ENCODE results near the gene LGSN. TPM values are rescaled to one million over a fixed set of nuclear protein-coding genes. Genes with fewer than 3 reads are reported as not detected.

LGSN gene
- total and polyA plus RNA-seq, 10 of the 15 experiments (the other 5 are each of a cell fraction or from before 2014, with no cell fraction given), result not detected

GRCh38 chr6:63352544-63353285, 32.9 kb upstream of the LGSN start:
- peak; percentile 88 for DNase-seq (ENCODE audit: low read depth, low spot score)
- peak; percentile 94 for ATAC-seq
- TF ChIP-seq SMARCA5 (IDR thresholded peaks at IDR 0.05) (peak; percentile 78), ZBTB4 (CRISPR knock-in tag; IDR thresholded peaks at IDR 0.05) (no peak), REST (IDR thresholded peaks at IDR 0.05; ENCODE audit: low read depth, low read length) (no peak), MTA2 (IDR thresholded peaks at IDR 0.05; ENCODE audit: low read depth) (peak; percentile 97), ETV6 (conservative IDR thresholded peaks at IDR 0.05 in 1 of 2, IDR thresholded peaks at IDR 0.05 in 1 of 2; ENCODE audit: borderline replicate concordance in 1 of 2, low read depth in 1 of 2) (peak in 1 of 2 experiments; percentile 51; a peak in 1 of 4 replicates), JUND (IDR thresholded peaks at IDR 0.05; ENCODE audit: low read depth, low read length) (0 out of 2 replicates have a peak, but pooled peaks have one; percentile 17), TAF1 (IDR thresholded peaks at IDR 0.05; ENCODE audit: borderline replicate concordance, low read depth, low read length) (no peak), E4F1 (IDR thresholded peaks at IDR 0.05; ENCODE audit: borderline replicate concordance, partially characterized antibody) (no peak), POLR2AphosphoS5 (IDR thresholded peaks at IDR 0.05; ENCODE audit: low read length) (no peak), IKZF2 (IDR thresholded peaks at IDR 0.05) (peak; percentile 99 to 100), MEF2A (IDR thresholded peaks at IDR 0.05; ENCODE audit: insufficient read depth, low read depth, low read length) (0 out of 2 replicates have a peak, but pooled peaks have one; percentile 7), CHD4 (IDR thresholded peaks at IDR 0.05) (no peak)

More at GRCh38 chr6:63352544-63353285, 32.9 kb upstream of the LGSN start:
- intact Hi-C loops (cut with micrococcal nuclease; ENCODE audit: unreplicated experiment) (loop anchor here (1.0 to 2.0 kb wide), 8 partner anchors 32 to 450 kb away; no protein-coding TSS in a partner anchor), in situ Hi-C loops (cut with MboI) (loop anchor here (5.0 kb wide), 3 partner anchors 220 to 410 kb away; partner anchors contain the start of genes LOC128125822 and PTP4A1)
- ChIA-PET CTCF (interaction anchor here (0.5 to 7.2 kb wide), 89 partner anchors 10 to 1126 kb away, joined by 3 to 159 read pairs (median 6); partner anchors contain the start of gene PHF3), POLR2A (interaction anchor here (0.6 to 2.5 kb wide), 10 partner anchors 152 to 450 kb away, joined by 3 to 13 read pairs (median 4); partner anchors contain the start of gene PHF3), RAD21 (ENCODE audit: unreplicated experiment) (interaction anchor here (0.6 to 7.8 kb wide), 93 partner anchors 23 to 978 kb away, joined by 3 to 114 read pairs (median 5); partner anchors contain the start of gene PHF3), SMC1A (ENCODE audit: uncharacterized antibody, unreplicated experiment) (interaction anchor here (0.6 to 9.8 kb wide), 85 partner anchors 24 to 979 kb away, joined by 3 to 218 read pairs (median 5); partner anchors contain the start of gene PHF3)
- no TSS peak for BruUV-seq (replicated peaks)
- H2AFZ ChIP-seq (ENCODE audit: control insufficient read depth, low read depth, low read length), result peak overlapping the region; percentile 83
- peak overlapping the region; percentile 56 for H3K4me3 ChIP-seq
- peak overlapping the region; percentile 57 for H3K9ac ChIP-seq (ENCODE audit: control insufficient read depth, insufficient read depth, low read length)
- WGBS (ENCODE audit: insufficient coverage, insufficient replicate concordance, low lambda C conversion rate, missing lambda C conversion rate), result under 1% methylated on average over 7 of the region's 7 CpGs
- H3K27me3 ChIP-seq (replicated peaks in 1 of 2; ENCODE audit: control insufficient read depth in 2 of 2, insufficient read depth in 2 of 2, low read length in 1 of 2), result no peaks in the 10 kb centered on the region
- H3K36me3 ChIP-seq (ENCODE audit: control insufficient read depth in 2 of 2, insufficient read depth in 2 of 2, low read length in 1 of 2), result no peaks in the 10 kb centered on the region
- H3K79me2 ChIP-seq (ENCODE audit: control insufficient read depth, insufficient read depth, low read length), result no peaks in the 10 kb centered on the region
- no peaks in the 10 kb centered on the region for H4K20me1 ChIP-seq (ENCODE audit: control insufficient read depth, insufficient read depth)
- peak overlapping the region; percentile 87 for H3K4me2 ChIP-seq (ENCODE audit: control insufficient read depth, insufficient read depth)
- H3K27ac ChIP-seq (ENCODE audit: control insufficient read depth, insufficient read depth), result peak overlapping the region; percentile 95
- peak; percentile 74 for FAIRE-seq
- peaks cover 11% of the 10 kb centered on the region for H3K4me1 ChIP-seq (ENCODE audit: control insufficient read depth, insufficient read depth, low read length)
- H3K9me3 ChIP-seq (replicated peaks; ENCODE audit: control insufficient read depth, insufficient read depth, low read length), result no peaks in the 10 kb centered on the region
